Activated CD8-positive, alpha-beta T cell treated with anti-CD3 and anti-CD28 coated beads for 36 hours (primary cell): ENCODE measurements around the gene PRKCE. TPM values are rescaled to one million over a fixed set of nuclear protein-coding genes. Genes with fewer than 3 reads are reported as not detected.

Source experiments
- ATAC-seq: fragments of 200-7000 bp; cut with Tn5 transposase; one replicate; pipeline ENCODE4 v1.10.0; 2021; ENCODE audit warnings: mild to moderate bottlenecking, moderate library complexity
- CTCF ChIA-PET: fragments of 350-600 bp; sonication (Branson Sonifier 250); formaldehyde crosslinking; loops from one replicate; lab custom pipeline; 2021; ENCODE audit warnings: antibody characterized with exemption; lab: Charles Lee
- POLR2A ChIA-PET: fragments of 350-600 bp; sonication (Branson Sonifier 250); formaldehyde crosslinking; loops from one replicate; lab custom pipeline; 2021; ENCODE audit warnings: antibody characterized with exemption; lab: Charles Lee
- DNase-seq: peaks from one replicate; pipeline ENCODE4 v3.0.0-alpha.2; 2020
- H3K27ac Mint-ChIP-seq: one replicate; pipeline ENCODE4 v1.8.0; 2021; ENCODE audit warnings: mild to moderate bottlenecking, mixed read lengths
- H3K27me3 Mint-ChIP-seq: one replicate; pipeline ENCODE4 v1.8.0; 2021; ENCODE audit warnings: mixed read lengths
- H3K36me3 Mint-ChIP-seq: one replicate; pipeline ENCODE4 v1.8.0; 2021; ENCODE audit warnings: low read depth, mixed read lengths
- H3K4me1 Mint-ChIP-seq: one replicate; pipeline ENCODE4 v1.8.0; 2021; ENCODE audit warnings: low read depth, mixed read lengths
- H3K4me3 Mint-ChIP-seq: one replicate; pipeline ENCODE4 v1.8.0; 2021; ENCODE audit warnings: mild to moderate bottlenecking, moderate library complexity, mixed read lengths
- H3K9me3 Mint-ChIP-seq: one replicate; pipeline ENCODE4 v1.8.0; 2021; ENCODE audit warnings: mixed read lengths
- CTCF ChIP-seq: fragments of 200-600 bp; IDR thresholded peaks from one replicate; pipeline ENCODE4 v1.8.0; 2022; ENCODE audit warnings: antibody characterized with exemption, mild to moderate bottlenecking
- intact Hi-C: fragments of 100-400 bp; cut with micrococcal nuclease; formaldehyde crosslinking; loops from one replicate; pipeline ENCODE4 v1.10.0; 2022
- total RNA-seq, 2 experiments: library from RNA; stranded (reverse); gene quantifications; one replicate each; pipeline ENCODE4 v1.2.3, GENCODE V29; 2021

The PRKCE gene
- total RNA-seq, 2 experiments from 2014 or later = 11.5 to 11.9 TPM

GRCh38 chr2:45851111-45851510 is 199.6 kb downstream of the PRKCE start:
- Mint-ChIP-seq H3K27ac (no peak overlapping the region), H3K36me3 (peaks cover 15% of the 10 kb centered on the region)

GRCh38 chr2:45851576-45852304 is 200.3 kb downstream of the PRKCE start:
- intact Hi-C loops = no loop called here
- H3K9me3 Mint-ChIP-seq = peaks cover 4% of the 10 kb centered on the region
- H3K4me3 Mint-ChIP-seq = no peak overlapping the region
- no peak overlapping the region for H3K27ac Mint-ChIP-seq
- H3K27me3 Mint-ChIP-seq = no peaks in the 10 kb centered on the region
- ATAC-seq (no peak), DNase-seq (no peak)
- POLR2A ChIA-PET = interaction anchor here (0.6 kb wide), 1 partner anchor 325 kb away, joined by 3 read pairs; no protein-coding TSS in a partner anchor
- H3K4me1 Mint-ChIP-seq = peaks cover 22% of the 10 kb centered on the region
- TF ChIP-seq CTCF = no peak
- CTCF ChIA-PET = interaction anchor here (1.1 to 1.2 kb wide), 2 partner anchors 71 to 799 kb away, joined by 3 read pairs; no protein-coding TSS in a partner anchor
- peaks cover 11% of the 10 kb centered on the region for H3K36me3 Mint-ChIP-seq

More at GRCh38 chr2:45851111-45851510, 199.6 kb downstream of the PRKCE start:
- Mint-ChIP-seq H3K4me3 (no peak overlapping the region), H3K4me1 (peaks cover 22% of the 10 kb centered on the region), H3K27me3 (no peaks in the 10 kb centered on the region), H3K9me3 (peaks cover 4% of the 10 kb centered on the region)
- POLR2A ChIA-PET = interaction anchor here (0.6 to 1.6 kb wide), 2 partner anchors 9 to 325 kb away, joined by 3 to 6 read pairs; no protein-coding TSS in a partner anchor
- DNase-seq (no peak), ATAC-seq (peak; percentile 38)
- CTCF ChIA-PET = interaction anchor here (1.2 kb wide), 2 partner anchors 18 to 800 kb away, joined by 3 read pairs; no protein-coding TSS in a partner anchor
- no peak for TF ChIP-seq CTCF
- intact Hi-C loops = no loop called here

GRCh38 chr2:45852450-45853150 is 201.1 kb downstream of the PRKCE start:
- CTCF ChIA-PET = interaction anchor here (1.1 to 1.2 kb wide), 2 partner anchors 72 to 798 kb away, joined by 3 read pairs; no protein-coding TSS in a partner anchor
- Mint-ChIP-seq H3K27me3 (no peaks in the 10 kb centered on the region), H3K27ac (no peak overlapping the region), H3K9me3 (peaks cover 4% of the 10 kb centered on the region), H3K4me1 (peaks cover 22% of the 10 kb centered on the region), H3K36me3 (peaks cover 11% of the 10 kb centered on the region), H3K4me3 (no peak overlapping the region)
- POLR2A ChIA-PET = interaction anchor here (0.7 kb wide), 1 partner anchor 22 kb away, joined by 4 read pairs; no protein-coding TSS in a partner anchor
- no peak for DNase-seq
- TF ChIP-seq CTCF = no peak
- intact Hi-C loops = no loop called here
- no peak for ATAC-seq

- no peak for TF ChIP-seq CTCF
- Mint-ChIP-seq H3K36me3 (peaks cover 11% of the 10 kb centered on the region), H3K27ac (no peak overlapping the region), H3K9me3 (peaks cover 4% of the 10 kb centered on the region), H3K27me3 (no peaks in the 10 kb centered on the region), H3K4me1 (peaks cover 26% of the 10 kb centered on the region), H3K4me3 (no peak overlapping the region)
- DNase-seq (no peak), ATAC-seq (no peak)
- POLR2A ChIA-PET = interaction anchor here (1.0 kb wide), 1 partner anchor 10 kb away, joined by 3 read pairs; no protein-coding TSS in a partner anchor
- CTCF ChIA-PET = no interaction called here
- intact Hi-C loops = no loop called here
Observed at GRCh38 chr2:45855374-45855773, 203.9 kb downstream of the PRKCE start.
